Keratinocyte (primary cell): ENCODE measurements around the gene WDR87.

ENCODE experiments used
- EZH2 ChIP-seq: IDR thresholded peaks from one replicate; pipeline ENCODE4 v1.6.1; 2012; ENCODE audit warnings: inconsistent platforms, mild to moderate bottlenecking, low read length, moderate library complexity
- TF ChIP-seq, protein P1 (sequence below), 3 experiments: IDR thresholded peaks in 1 of 3; conservative IDR thresholded peaks in 1 of 3; optimal IDR thresholded peaks in 1 of 3; 2 replicates in 2 of 3; 3 replicates in 1 of 3; pipeline versions ENCODE3 to v1.5.1; 2011; ENCODE audit warnings: low read length in 3 of 3, mild to moderate bottlenecking in 3 of 3, moderate library complexity in 2 of 3, control low read depth in 1 of 3, inconsistent platforms in 1 of 3; ENCODE audit not compliant: insufficient read depth in 2 of 3; ENCODE audit errors: extremely low read depth in 1 of 3

DNA sequence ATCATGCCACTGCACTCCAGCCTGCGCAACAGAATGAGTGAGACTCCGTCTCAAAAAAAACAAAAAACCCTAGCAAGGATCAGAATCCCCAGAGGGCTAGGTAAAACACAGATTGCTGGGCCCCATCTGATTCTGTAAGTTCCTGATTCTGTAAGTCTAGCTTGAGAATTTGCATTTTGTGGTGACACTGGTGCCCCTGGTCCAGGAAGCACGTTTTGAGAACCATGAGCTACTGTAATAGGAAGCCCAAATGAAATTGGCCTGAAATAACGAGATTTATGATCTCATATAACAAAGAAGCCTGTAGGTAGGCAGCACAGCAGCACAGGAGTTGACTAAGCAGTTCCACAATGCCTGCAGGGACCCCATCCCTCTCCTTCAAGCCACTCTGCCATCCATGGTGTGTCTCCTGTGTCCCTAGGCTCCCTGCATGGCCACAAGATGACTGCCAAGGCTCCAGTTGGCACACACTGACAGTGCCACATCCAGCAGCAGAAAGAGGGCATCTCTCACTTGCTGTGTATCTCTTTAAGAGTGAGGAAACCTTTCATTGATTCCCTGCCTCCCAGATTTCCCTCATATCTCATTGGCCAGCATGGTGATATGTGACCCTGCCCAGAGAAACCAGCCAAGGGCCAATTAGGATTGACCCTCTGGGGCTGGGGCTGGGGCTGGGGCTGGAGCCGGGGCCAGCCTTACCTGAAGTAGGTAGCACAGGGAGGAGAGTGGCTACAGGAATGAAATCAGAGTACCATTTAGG lies 22.3 kb upstream of the WDR87 start:
- TF ChIP-seq, protein P1, sequence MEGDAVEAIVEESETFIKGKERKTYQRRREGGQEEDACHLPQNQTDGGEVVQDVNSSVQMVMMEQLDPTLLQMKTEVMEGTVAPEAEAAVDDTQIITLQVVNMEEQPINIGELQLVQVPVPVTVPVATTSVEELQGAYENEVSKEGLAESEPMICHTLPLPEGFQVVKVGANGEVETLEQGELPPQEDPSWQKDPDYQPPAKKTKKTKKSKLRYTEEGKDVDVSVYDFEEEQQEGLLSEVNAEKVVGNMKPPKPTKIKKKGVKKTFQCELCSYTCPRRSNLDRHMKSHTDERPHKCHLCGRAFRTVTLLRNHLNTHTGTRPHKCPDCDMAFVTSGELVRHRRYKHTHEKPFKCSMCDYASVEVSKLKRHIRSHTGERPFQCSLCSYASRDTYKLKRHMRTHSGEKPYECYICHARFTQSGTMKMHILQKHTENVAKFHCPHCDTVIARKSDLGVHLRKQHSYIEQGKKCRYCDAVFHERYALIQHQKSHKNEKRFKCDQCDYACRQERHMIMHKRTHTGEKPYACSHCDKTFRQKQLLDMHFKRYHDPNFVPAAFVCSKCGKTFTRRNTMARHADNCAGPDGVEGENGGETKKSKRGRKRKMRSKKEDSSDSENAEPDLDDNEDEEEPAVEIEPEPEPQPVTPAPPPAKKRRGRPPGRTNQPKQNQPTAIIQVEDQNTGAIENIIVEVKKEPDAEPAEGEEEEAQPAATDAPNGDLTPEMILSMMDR (optimal IDR thresholded peaks at IDR 0.05 in 1 of 3, IDR thresholded peaks at IDR 0.05 in 1 of 3, conservative IDR thresholded peaks at IDR 0.05 in 1 of 3; ENCODE audit: extremely low read depth in 1 of 3, insufficient read depth in 2 of 3, low read length in 3 of 3), result no peak
- TF ChIP-seq EZH2, result no peak
